ENCODE results near the gene YTHDF1. TPM values are rescaled to one million over a fixed set of nuclear protein-coding genes. Genes with fewer than 3 reads are reported as not detected.

YTHDF1 gene
- total RNA-seq, 2 donors from 2014 or later = 21.8 to 31.8 TPM

DNA sequence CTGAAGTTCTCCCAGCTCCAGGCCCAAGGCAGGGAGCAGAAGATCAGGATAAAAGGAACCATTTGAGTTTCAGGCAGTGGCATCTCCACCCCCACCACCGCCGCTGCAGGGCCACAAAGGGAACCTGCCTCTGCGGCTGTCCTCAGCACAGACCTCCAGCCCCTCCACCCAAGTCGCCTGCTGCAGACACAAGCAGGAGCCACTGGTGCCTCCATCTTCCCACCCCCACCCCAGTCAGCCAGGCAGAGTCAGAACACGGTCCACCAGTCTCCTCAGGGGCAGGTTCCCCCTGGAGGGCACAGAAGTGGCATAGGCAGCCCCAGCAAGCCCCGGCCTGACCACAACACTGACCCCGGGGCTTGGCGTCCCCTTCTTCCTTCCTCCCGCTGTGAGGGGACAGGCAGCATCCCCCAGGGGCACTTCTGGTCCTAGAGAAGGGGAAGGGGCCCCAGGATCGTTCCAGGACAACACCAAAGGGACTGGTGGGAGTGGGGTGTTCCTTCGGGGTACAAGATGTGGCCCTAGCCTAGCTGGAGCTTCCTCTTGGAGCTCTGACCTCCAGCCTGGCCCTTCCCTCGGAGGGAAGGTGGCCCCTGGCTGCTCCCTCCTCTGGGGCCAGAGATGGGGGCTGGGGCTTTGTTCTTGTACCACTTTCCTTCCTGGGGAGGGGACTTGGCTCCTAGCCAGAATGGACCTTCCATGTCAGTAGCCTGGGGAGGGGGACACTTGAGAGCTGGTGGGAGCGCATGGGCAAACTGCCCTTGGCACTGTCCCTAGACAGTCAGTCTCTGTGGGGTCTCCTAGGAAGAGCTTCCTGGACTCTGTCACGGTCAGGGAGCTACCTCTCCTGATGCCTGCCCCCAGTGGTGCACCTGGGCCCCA is 36.0 kb downstream of the YTHDF1 start:
- H3K27ac ChIP-seq = no peak overlapping the region
- H3K4me1 ChIP-seq (ENCODE audit: control insufficient read depth in 1 of 2, low read depth in 2 of 2) = peaks cover 4 to 31% of the 10 kb centered on the region in 2 donors
- H3K36me3 ChIP-seq = no peaks in the 10 kb centered on the region
- H3K9me3 ChIP-seq = no peaks in the 10 kb centered on the region
- H3K4me3 ChIP-seq = no peak overlapping the region
- H3K27me3 ChIP-seq (replicated peaks; ENCODE audit: insufficient read depth) = peaks cover 17% of the 10 kb centered on the region
- DNase-seq (ENCODE audit: low spot score) = no peak
- ATAC-seq (ENCODE audit: insufficient number of reproducible peaks, low FRiP score, low read depth) = no peak
- TF ChIP-seq, protein P1, sequence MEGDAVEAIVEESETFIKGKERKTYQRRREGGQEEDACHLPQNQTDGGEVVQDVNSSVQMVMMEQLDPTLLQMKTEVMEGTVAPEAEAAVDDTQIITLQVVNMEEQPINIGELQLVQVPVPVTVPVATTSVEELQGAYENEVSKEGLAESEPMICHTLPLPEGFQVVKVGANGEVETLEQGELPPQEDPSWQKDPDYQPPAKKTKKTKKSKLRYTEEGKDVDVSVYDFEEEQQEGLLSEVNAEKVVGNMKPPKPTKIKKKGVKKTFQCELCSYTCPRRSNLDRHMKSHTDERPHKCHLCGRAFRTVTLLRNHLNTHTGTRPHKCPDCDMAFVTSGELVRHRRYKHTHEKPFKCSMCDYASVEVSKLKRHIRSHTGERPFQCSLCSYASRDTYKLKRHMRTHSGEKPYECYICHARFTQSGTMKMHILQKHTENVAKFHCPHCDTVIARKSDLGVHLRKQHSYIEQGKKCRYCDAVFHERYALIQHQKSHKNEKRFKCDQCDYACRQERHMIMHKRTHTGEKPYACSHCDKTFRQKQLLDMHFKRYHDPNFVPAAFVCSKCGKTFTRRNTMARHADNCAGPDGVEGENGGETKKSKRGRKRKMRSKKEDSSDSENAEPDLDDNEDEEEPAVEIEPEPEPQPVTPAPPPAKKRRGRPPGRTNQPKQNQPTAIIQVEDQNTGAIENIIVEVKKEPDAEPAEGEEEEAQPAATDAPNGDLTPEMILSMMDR (IDR thresholded peaks at IDR 0.05) = no peak

DNA sequence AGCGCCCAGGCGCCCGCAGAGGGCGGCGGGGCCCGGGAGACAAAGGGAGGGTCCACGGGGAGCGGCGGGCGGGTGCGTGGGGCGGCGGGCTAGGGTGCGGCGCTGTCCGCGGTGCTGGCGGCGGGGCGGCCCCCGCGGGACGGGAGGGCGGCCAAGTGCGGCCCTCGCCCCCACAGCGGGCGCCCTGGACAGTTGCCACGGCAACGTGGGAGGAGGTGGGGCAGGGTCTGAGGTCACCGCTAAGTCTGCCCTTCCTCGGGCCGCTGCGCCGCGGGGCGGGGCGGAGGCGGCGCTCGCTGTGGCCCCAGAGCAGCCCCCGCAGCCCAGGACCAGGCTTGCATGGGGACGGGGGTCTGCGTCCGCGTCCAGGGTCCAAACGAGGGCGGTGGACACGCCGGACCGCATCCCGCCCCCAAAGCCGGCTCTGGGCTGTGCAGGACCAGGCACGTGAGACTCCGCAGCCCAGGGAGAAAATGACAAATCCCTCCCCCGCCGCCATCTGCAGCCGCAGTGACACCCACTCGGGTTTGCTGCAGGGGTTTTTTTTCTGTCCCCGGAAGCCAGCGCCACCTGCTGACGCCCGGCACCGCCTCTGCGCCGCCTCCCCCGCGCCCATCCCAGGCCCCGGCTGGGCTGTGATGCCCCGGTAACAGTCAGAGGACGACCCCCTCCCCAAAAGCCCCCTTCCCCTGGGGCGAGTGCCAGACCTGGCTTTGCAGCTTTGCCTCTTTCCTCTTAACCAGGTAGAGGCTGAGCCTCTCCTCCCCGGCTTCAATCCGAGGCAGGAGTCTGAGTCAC is 36.8 kb downstream of the YTHDF1 start:
- ATAC-seq (ENCODE audit: insufficient number of reproducible peaks, low FRiP score, low read depth) = no peak
- peaks cover 18% of the 10 kb centered on the region for H3K27me3 ChIP-seq (replicated peaks; ENCODE audit: insufficient read depth)
- no peaks in the 10 kb centered on the region for H3K36me3 ChIP-seq
- H3K4me1 ChIP-seq (ENCODE audit: control insufficient read depth in 1 of 2, low read depth in 2 of 2) = peaks cover 4 to 31% of the 10 kb centered on the region in 2 donors
- H3K4me3 ChIP-seq = peak overlapping the region; percentile 50
- H3K9me3 ChIP-seq = no peaks in the 10 kb centered on the region
- H3K27ac ChIP-seq = no peak overlapping the region
- DNase-seq (ENCODE audit: low spot score) = no peak
- TF ChIP-seq, protein P1 (IDR thresholded peaks at IDR 0.05) = peak; percentile 14

DNA sequence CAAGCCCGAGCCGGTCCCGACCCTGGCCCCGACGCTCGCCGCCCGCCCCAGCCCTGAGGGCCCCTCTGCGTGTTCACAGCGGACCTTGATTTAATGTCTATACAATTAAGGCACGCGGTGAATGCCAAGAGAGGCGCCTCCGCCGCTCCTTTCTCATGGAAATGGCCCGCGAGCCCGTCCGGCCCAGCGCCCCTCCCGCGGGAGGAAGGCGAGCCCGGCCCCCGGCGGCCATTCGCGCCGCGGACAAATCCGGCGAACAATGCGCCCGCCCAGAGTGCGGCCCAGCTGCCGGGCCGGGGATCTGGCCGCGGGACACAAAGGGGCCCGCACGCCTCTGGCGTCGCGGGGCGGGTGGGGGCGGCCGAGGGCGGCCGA is 37.5 kb downstream of the YTHDF1 start:
- no peaks in the 10 kb centered on the region for H3K9me3 ChIP-seq
- H3K4me3 ChIP-seq = peak overlapping the region; percentile 27
- TF ChIP-seq, protein P1 (IDR thresholded peaks at IDR 0.05) = no peak
- no peak for ATAC-seq (ENCODE audit: insufficient number of reproducible peaks, low FRiP score, low read depth)
- H3K27ac ChIP-seq = no peak overlapping the region
- no peak for DNase-seq (ENCODE audit: low spot score)
- no peaks in the 10 kb centered on the region for H3K36me3 ChIP-seq
- H3K4me1 ChIP-seq (ENCODE audit: control insufficient read depth in 1 of 2, low read depth in 2 of 2) = peaks cover 4 to 31% of the 10 kb centered on the region in 2 donors
- H3K27me3 ChIP-seq (replicated peaks; ENCODE audit: insufficient read depth) = peaks cover 18% of the 10 kb centered on the region

DNA sequence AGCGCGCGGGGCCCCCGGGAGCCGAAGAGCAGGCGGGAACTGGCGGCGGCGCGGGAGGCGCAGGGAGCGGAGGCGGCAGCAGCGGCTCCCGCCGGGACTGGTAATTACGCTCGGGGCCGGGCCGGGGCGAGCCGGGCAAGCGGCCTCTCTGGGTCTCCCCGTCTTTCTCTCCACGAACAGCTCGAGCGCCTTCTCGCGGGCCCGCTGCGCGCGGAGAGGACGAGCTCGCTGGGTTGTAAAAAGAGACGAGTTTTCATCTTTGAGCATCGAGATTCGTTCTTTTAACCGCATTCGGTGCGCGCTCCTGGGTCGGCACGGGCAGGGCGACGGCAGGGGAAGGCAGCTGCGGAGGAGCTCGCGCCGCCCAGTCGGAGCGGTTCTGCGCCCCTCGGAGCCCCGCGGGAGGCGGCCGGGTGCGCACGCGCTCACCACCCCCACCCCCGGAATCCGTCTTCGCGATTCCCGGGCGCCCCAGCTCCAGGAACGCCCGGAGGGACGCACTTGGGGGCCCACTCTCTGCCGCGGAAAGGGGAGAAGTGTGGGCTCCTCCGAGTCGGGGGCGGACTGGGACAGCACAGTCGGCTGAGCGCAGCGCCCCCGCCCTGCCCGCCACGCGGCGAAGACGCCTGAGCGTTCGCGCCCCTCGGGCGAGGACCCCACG is 38.0 kb downstream of the YTHDF1 start:
- TF ChIP-seq, protein P1 (IDR thresholded peaks at IDR 0.05) = no peak
- Histone ChIP-seq H3K27ac (no peak overlapping the region), H3K27me3 (replicated peaks; ENCODE audit: insufficient read depth) (peaks cover 18% of the 10 kb centered on the region), H3K9me3 (no peaks in the 10 kb centered on the region), H3K4me3 (peak overlapping the region; percentile 27), H3K36me3 (no peaks in the 10 kb centered on the region), H3K4me1 (ENCODE audit: control insufficient read depth in 1 of 2, low read depth in 2 of 2) (peaks cover 4 to 31% of the 10 kb centered on the region in 2 donors)
- DNase-seq (ENCODE audit: low spot score) (no peak), ATAC-seq (ENCODE audit: insufficient number of reproducible peaks, low FRiP score, low read depth) (no peak)

Data from thoracic aorta (tissue), 2 donors.